Stimulated activated CD8-positive, alpha-beta memory T cell treated with anti-CD3 and anti-CD28 coated beads, Interleukin-15, amount 100 ng/mL, for 48 hours (primary cell): Measurements from ENCODE around the gene C19orf44.
"Not testable (repeated sequence)": the region's sequence is repeated elsewhere in the genome, so short reads cannot be mapped to it uniquely, and the experiment has no call there.

Source experiments
- DNase-seq, 2 donors: peaks; one replicate each; pipeline ENCODE4 v3.0.0-alpha.2; 2020; ENCODE audit warnings: low read depth in 2 of 2

Gene C19orf44

DNA sequence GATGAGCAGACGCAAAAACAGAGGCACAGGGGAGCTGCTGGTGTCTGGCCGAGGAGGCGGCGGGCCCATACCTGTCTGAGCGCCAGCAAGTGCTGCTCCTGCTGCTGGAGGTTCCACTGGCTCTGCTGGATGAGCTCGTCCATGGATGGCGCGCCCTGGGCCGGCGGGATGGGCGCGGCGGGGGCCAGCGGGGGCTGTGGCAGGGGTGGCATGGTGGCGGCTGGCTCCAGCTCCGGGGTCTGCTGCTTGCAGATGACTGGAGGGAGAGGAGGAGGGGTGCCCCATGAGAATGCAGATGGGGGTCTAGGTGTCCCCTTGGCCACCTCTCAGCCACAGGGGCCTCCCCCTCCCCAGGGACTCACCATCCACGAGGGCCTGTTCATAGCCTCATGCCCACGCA, 39.2 kb downstream of the C19orf44 start:
- no peak for DNase-seq

DNA sequence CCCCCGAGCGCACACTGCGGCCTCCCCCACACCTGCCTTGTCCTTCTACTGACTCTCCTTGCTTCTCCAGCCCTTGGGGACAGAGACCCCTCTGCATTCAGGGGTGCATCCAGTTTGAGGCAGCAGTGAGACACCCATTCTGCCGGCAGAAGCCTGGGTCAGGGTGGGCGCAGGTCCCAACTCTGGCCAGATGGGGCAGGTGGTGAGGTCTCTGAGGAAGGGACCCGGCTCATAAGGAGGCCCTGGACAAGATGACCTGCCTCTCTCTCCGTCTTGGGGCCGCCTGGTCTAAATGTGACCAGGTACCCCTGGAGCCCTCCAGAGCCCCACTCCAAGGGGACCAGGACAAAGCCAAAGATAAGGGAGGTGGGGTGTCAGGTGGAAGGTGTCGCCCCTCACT, 39.9 kb downstream of the C19orf44 start:
- no peak for DNase-seq

DNA sequence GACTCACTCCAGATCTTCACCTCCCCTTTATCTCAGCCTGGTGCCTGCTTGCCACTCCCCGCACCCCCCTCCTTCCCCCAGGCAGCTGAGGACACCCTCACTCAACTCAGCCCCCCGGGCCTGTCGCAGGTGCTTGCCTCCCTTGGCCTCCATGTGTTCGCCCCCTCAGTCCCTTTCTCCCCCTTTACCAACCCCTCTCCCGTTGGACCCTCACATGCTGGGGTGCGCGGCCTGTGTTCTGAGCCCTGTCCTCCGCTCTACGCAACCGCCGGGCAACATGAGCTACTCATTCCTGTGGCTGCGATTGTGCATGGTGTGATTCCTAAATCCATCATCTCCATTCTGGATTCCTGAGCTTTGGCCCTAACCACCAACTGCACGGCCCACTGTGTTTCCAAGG, 40.9 kb downstream of the C19orf44 start:
- no peak for DNase-seq

DNA sequence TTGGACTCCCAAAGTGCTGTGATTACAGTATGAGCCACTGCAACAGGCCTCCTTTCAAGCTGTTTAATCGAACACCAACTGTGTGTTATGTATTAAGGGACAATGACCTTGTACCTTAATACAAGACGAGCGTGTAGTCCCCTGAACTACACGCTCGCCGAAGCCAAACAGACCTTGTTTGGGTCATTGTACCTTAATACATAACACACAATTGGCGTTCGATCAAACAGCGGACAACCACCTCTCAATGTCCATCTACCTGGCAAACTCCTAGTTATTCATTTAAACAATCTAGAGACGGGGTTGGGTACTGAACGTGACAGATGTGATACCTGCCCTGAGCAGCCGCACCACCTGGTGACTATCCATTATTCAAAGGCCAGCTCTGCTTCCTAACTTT, 44.8 kb downstream of the C19orf44 start:
- DNase-seq = no peak

DNA sequence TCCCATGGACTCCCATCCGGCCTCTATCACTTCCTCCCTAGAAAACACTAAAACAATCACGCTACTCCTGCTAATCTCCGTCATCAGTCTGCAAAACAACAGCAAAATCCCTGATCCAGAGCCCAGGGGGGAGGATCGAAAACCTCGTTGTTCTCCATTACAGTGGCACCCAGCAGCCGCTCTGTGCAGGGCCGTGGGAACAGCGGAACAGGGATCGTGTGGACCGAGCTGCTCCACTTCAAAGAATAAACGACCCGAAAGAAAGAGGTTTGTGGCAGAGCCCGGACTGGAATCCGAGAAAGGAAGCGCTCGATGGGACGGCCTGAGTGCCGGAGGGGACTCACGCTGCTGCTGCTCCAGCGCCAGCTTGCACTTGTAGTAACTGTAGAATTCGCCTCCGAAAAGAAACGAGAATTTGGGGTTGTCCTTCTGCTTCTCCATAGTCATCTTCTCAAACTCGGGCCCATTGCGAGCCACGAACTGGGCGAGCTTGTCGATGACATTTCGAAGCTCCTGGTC, 45.4 kb downstream of the C19orf44 start:
- no peak for DNase-seq

DNA sequence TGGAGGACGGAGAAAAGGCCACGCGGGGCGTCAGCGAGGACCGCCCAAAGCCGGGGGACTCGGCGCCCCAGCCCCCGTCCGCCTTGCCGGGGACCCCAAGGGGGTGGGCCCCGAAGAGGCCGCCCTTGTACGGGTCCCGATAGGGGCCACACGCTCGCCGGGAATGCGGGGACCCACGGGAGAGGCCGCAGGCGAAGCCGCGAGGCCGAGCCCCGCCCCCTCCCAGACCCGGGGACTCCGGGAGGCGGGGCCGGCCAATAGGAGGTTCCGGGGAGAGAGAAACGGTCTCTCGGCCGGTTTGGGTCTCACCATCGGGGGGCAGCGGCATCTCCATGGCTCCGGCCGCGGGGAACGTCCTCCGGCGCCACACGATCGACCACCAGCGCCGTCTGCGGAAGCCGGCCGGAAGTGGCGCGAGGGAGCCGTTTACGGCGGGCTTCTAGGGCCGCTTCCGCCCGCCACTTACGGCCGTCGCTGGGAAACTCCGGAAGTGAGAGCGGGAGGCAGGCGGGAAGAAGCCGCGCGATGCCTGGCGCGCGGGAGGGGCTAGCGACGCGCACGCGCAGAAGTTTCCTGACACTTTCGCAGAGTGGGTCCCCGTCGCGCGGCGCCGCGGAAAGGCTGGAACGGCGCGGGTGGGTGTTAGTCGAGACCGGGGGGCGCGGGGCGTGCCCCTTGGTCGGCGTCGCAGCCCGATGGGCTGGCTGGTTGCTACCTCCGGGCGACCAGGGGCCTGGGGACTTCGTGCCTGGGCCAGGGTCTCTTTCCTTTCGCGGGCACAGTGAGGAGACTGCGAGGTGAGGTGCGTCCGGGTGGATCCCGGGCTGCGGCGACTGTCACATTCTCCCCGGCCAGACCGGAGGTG, 46.1 kb downstream of the C19orf44 start, which contains the start of gene CHERP:
Gene CHERP (minus strand): TSS at position 393 of the 865 bp plus-strand sequence. CDS start 59 bp downstream, at position 334.
- DNase-seq = peak; percentile 91 to 92

DNA sequence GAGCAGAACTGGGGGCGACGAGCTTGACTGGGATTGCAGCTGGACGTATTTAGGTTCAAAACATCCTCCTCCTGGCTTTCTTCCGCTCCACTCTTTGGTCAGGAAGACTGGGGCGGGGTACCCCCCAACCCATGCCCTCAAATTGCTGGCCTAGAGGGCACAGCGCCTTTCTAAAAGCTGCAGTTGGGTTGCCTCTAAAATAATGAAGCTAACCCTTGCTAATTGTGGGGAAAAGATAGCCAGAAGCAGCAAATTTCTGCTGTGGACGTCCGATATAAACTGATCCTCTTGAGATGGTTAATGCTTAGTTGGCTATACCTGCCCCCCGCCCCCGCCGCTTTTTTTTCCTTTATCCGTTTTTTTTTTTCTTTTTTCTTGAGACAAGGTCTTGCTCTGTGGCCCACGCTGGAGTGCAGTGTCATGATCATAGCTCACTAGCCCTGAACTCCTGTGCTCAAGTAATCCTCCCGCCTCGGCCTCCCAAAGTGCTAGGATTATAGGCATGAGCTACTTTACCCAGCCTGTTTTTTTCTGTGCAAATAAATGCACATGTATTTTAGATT, 46.8 kb downstream of the C19orf44 start:
- no peak for DNase-seq

DNA sequence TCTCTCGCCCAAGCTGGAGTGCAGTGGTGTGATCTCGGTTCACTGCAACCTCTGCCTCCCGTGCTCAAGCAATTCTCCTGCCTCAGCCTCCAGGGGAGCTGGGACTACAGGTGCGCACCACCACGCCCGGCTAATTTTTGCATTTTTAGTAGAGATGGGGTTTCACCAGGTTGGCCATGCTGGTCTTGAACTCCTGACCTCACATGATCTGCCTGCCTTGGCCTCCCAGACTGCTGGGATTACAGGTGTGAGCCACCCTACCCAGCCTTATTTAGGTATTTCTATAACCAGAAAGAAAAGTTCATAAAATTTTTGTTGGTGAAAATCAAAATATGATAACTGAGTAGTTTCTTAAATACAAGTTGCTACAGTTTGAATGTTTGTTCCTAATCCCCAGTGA, 47.5 kb downstream of the C19orf44 start:
- DNase-seq = not testable (repeated sequence)

DNA sequence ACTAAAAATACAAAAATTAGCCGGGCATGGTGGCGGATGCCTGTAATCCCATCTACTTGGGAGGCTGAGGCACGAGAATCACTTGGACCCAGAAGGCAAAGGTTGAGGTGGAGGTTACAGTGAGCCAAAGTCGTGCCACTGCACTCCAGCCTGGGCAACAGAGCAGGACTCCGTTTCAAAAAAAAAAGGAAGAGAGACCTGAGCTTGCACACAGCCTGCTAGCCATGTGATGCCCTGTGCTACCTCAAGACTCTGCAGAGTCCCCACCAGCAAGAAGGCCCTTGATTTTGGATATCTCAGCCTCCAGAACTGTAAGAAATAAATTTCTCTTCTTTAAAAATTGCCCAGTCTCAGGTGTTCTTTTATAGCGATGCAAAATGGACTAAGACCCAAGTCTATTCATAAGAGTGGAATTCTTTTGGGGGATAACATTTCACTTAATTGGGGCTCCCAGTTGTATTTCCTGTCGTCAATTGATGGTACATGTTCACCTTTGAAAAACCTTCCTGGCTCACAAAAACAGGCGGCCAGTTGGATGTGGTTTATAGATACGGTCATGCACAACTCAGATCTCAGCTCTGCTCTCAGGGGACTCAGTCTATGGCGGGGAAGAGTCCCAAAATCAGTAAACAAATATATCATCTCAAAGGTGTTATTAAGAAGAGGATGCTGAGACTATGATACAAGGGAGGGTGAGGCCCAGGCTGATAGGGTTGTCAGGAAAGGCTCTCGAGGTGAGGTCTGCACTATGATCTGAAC, 48.5 kb downstream of the C19orf44 start:
- DNase-seq = no peak

DNA sequence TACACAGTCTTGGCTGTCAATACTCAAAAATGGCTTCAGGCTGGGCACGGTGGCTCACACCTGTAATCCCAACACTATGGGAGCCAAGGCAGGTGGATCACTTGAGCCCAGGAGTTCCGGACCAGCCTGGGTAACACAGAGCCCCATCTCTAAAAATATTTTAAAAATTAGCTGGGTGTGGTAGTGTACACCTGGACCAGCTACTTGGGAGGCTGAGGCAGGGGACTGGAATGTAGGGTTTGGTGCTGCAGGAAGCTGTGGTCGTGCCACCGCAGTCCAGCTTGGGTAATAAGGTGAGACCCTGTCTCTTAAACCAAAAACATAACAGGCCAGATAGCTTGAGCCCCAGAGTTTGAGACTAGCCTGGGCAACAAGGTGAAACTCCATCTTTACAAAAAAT, 52.8 kb downstream of the C19orf44 start:
- DNase-seq = no peak

DNA sequence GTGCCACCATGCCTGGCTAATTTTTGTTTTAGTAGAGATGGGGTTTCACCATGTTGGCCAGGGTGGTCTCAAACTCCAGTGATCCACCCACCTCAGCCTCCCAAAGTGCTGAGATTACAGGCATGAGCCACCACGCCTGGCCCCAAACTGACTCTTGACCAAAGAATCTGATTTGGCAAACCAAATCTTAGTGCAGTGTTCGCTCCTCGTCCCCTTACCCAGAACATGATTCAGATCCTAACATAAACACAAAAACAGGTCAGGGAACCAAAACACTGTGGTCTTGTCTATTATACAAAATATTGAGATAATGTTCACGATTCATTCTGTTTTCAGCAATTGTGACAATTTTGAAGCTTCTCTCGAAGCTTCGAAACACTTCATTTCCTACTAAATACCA, 55.7 kb downstream of the C19orf44 start:
- DNase-seq = not testable (repeated sequence)

DNA sequence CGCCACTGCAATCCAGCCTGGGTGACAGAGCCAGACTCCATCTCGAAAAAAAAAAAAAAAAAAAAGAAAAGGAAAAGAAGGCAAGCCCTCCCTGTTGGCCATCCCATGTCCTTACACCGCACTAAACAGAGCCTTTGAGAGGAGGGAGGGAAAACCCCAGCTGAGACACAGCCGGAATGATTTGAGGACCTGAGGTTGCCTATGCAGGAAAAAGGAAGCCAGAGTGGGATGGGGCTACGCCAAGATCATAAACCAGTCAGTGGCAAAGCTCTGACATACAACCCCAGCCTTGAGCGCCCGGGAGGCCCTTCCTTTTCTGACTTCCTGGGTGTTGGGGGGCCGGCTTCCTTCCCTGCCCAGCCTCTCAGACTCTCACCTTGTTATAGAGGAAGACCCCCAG, 58.6 kb downstream of the C19orf44 start:
- no peak for DNase-seq

DNA sequence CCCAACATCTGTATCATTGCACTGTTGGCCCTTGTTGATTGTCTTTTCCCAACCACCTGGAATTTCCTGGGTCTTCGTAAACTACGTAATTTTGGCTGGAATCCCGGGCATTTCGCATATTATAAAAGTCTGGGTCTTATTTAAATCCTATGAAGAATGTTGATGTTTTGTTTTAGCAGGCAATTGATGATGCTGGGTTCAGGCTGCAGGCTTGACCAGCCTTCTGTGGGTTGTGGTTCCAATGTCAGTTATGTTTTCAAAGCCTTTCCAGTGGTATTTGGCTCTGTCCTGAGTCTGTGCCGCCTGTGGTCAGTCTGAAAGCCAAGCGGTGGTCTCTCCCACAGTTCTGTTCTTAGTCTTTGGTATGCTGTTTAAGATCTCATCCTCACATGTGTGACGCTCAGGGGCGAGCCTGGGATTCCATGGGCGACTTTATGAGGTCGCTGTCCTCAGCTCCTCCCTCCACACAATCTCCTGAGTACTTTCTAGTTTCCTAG, 63.6 kb downstream of the C19orf44 start:
- no peak for DNase-seq

DNA sequence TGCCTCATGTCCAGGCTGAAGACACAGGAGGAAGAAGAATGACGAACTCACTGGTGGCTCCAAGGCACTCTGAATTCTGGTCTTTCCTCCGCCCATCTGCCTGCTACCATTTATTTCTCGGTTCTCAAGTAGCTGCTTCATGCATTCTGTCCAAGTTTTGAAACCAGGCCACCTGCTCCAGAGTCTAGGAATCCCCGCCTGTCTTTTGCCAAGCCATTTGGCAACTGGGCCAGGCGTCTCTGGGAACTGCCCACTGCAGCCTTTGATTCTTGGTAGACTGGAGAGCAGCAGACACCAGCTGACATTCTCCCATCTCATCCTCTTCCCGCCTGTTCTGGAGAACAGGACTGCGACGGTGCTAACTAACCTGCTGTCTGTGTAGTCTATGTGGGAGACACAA, 65.2 kb downstream of the C19orf44 start:
- DNase-seq = no peak

DNA sequence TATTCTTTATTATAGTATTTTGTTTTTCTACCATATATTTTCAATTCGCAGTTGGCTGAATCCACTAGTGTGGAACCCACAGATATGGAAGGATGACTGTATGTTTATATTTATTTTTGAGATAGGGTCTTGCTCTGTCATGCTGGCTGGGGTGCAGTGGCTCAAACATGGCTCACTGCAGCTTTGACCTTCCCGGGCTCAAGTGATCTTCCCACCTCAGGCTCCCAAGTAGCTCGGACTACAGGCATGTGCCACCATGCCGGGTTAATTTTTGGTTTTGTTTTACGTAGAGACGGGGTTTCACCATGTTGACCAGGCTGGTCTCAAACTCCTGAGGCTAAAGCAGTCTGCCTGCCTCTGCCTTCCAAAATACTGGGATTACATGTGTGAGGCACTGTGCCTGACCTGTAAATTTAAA, 66.4 kb downstream of the C19orf44 start:
- DNase-seq = no peak

DNA sequence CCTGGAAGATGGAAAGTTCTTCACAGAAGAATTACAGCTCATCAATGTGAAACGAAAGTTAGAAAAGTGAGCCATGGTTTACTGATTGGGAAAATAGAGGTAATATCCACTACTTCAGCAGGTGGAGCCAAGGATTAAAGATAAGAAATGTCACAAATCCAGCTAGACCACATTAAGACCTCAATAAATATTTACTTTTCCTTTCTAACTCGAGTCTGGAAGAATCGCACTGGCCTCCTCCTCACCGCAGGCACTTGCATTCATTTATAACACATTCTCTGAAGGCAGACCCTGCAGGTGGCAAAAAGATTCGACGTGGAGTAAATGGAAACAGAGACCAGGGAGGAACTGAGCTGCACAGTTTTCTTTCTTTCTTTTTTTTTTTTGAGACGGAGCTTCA, 68.6 kb downstream of the C19orf44 start:
- DNase-seq = no peak

DNA sequence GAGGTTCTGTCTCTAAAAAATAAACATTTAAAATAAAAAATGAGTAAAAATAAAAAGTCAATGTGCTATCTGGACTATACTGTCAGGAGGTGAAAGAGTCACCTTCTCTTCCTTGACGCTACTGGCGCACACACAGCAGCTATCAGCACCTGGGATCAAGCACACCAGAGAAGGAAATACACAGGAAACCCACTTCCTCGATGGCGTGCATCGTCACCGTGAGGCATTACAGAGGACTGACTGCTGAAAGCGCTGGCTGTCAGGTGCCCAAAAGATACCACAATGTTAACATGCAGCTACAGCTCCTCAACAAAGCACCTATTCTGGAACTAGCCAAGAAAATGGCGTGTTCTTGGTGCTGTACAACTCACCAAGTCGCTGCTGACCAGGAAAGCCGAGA, 70.0 kb downstream of the C19orf44 start:
- DNase-seq = peak in 1 of 2 donors; percentile 45

DNA sequence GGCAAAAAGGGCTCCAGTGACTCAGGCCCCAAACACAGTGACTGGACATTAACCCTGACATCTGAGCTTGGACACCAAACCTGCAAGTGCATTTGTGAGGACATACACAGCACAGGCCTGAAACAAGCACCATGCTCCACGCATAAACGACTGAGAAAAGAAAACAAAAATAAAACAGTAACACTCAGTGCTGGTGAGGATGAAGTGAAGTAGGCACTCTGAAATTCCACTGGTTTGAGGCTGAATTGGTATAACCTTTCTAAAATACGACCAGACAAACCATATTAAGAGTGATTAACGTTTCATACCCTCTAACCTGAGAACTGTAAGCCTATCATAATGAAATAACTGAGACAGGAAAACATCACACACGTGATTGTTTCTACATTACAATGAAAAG, 70.5 kb downstream of the C19orf44 start:
- no peak for DNase-seq

DNA sequence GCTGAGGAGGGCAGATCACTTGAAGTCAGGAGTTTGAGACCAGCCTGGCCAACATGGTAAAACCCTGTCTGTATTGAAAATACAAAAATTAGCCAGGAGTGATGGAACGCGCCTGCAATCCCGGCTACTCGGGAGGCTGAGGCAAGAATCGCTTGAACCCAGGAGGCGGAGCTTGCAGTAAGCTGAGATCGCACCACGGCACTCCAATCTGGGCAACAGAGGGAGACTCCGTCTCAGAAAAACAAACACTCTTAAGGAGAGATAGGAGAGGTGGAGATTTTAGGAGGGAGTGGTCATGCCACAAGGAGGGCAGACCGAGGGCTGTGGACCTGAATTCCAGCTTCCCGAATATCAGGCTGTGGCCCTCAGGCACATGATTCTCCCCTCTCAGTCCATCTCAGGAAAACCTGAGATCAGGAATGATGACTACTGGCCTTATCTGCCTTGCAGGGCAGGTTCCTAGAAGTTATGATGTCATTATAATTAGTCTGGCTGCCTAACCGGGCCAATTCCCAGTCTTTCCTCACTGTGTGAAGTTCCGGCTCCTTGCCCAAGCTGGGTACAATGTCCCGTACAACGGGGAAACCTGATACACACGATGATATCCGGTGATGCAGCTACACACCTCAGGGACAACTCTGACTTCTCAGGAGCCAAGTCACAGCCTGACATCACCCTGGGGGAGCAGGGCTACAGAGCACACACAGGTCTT, 73.6 kb downstream of the C19orf44 start:
- DNase-seq = no peak
